SU-DHL-6 (cell line): ENCODE results near the gene PDE6A.
A peak's percentile ranks its signal among the peaks of the same experiment; 100 is the strongest.

Experiments used
- H2AFZ ChIP-seq: fragments of 200-600 bp; sonication (generic); 2 replicates; pipeline ENCODE4 v1.6.1; 2014; ENCODE audit warnings: low read depth, mild to moderate bottlenecking, moderate library complexity, mixed read lengths, antibody characterized with exemption, low read length; ENCODE audit not compliant: severe bottlenecking
- H3F3A ChIP-seq: fragments of 200-600 bp; shearing (Covaris generic); 2 replicates; pipeline ENCODE4 v1.6.0; 2016; ENCODE audit warnings: antibody characterized with exemption, mild to moderate bottlenecking; ENCODE audit not compliant: insufficient read depth
- H3K27ac ChIP-seq: fragments of 200-600 bp; sonication (generic); 2 replicates; pipeline ENCODE4 v1.5.1; 2016; ENCODE audit warnings: low read depth, mild to moderate bottlenecking, low read length, moderate library complexity, mixed read lengths
- H3K27me3 ChIP-seq: fragments of 200-600 bp; sonication (generic), shearing (Covaris generic); 2 replicates; pipeline ENCODE4 v1.6.0; 2014; ENCODE audit warnings: mild to moderate bottlenecking, low read length
- H3K36me3 ChIP-seq: fragments of 200-600 bp; sonication (generic); 2 replicates; pipeline ENCODE4 v1.6.1; 2014; ENCODE audit warnings: mild to moderate bottlenecking, low read length, mixed read lengths
- H3K4me2 ChIP-seq: fragments of 300-600, 200-600 bp; shearing (Covaris generic), sonication (generic); 2 replicates; pipeline ENCODE4 v1.6.0; 2014; ENCODE audit warnings: low read length, low read depth, mild to moderate bottlenecking; ENCODE audit not compliant: poor library complexity, severe bottlenecking
- H3K4me3 ChIP-seq: fragments of 200-600 bp; sonication (generic); 2 replicates; pipeline ENCODE4 v1.5.1; 2014; ENCODE audit warnings: antibody characterized with exemption, low read length, mild to moderate bottlenecking, mixed read lengths; ENCODE audit not compliant: insufficient read depth, poor library complexity, severe bottlenecking
- H3K79me2 ChIP-seq: fragments of 200-600 bp; sonication (generic); 2 replicates; pipeline ENCODE4 v1.6.1; 2014; ENCODE audit warnings: mild to moderate bottlenecking, low read length, moderate library complexity; ENCODE audit not compliant: insufficient read depth
- H3K9ac ChIP-seq: fragments of 200-600 bp; sonication (generic); 2 replicates; pipeline ENCODE4 v1.7.0; 2014; ENCODE audit warnings: mild to moderate bottlenecking, low read length
- H3K9me2 ChIP-seq: fragments of 200-600 bp; sonication (generic); replicated peaks from 2 replicates; pipeline ENCODE4 v1.6.1; 2014; ENCODE audit warnings: low read length; ENCODE audit not compliant: insufficient read depth
- H3K9me3 ChIP-seq: fragments of 200-600 bp; sonication (generic); 2 replicates; pipeline ENCODE4 v1.6.1; 2014; ENCODE audit warnings: low read length, mixed read lengths; ENCODE audit not compliant: insufficient read depth
- H4K20me1 ChIP-seq: fragments of 200-600 bp; sonication (generic); 2 replicates; pipeline ENCODE4 v1.6.1; 2014; ENCODE audit warnings: low read depth, mild to moderate bottlenecking, antibody characterized with exemption, low read length, moderate library complexity, mixed read lengths
- CTCF ChIP-seq: fragments of 200-600 bp; sonication (generic); IDR thresholded peaks from one replicate; pipeline ENCODE4 v1.5.1; 2017; ENCODE audit warnings: antibody characterized with exemption, mild to moderate bottlenecking, low read length, moderate library complexity; ENCODE audit not compliant: insufficient read depth, poor library complexity, severe bottlenecking
- EZH2phosphoT487 ChIP-seq: fragments of 200-600 bp; sonication (generic), shearing (Covaris generic); conservative IDR thresholded peaks from 2 replicates; pipeline ENCODE4 v1.6.1; 2018; ENCODE audit warnings: mild to moderate bottlenecking, antibody characterized with exemption, low read length, moderate library complexity, mixed read lengths

PDE6A gene

GRCh38 chr5:149836451-149837139, 108.0 kb downstream of the PDE6A start:
- Histone ChIP-seq H3K9ac (no peak overlapping the region), H3K4me2 (no peak overlapping the region), H3K4me3 (no peak overlapping the region), H4K20me1 (no peaks in the 10 kb centered on the region), H3K9me3 (no peaks in the 10 kb centered on the region), H3K27ac (no peak overlapping the region), H2AFZ (no peak overlapping the region), H3K9me2 (no peaks in the 10 kb centered on the region), H3K79me2 (no peaks in the 10 kb centered on the region), H3K36me3 (no peaks in the 10 kb centered on the region), H3K27me3 (no peaks in the 10 kb centered on the region), H3F3A (no peaks in the 10 kb centered on the region)
- no peak for TF ChIP-seq CTCF
- TF ChIP-seq EZH2phosphoT487: no peak

GRCh38 chr5:149834246-149834855, 110.2 kb downstream of the PDE6A start:
- Histone ChIP-seq H2AFZ (no peak overlapping the region), H4K20me1 (no peaks in the 10 kb centered on the region), H3K79me2 (no peaks in the 10 kb centered on the region), H3F3A (no peaks in the 10 kb centered on the region), H3K4me3 (no peak overlapping the region), H3K9ac (no peak overlapping the region), H3K4me2 (no peak overlapping the region), H3K9me3 (no peaks in the 10 kb centered on the region), H3K27ac (no peak overlapping the region), H3K27me3 (no peaks in the 10 kb centered on the region), H3K36me3 (no peaks in the 10 kb centered on the region), H3K9me2 (no peaks in the 10 kb centered on the region)
- TF ChIP-seq CTCF: peak; percentile 52
- TF ChIP-seq EZH2phosphoT487: no peak

GRCh38 chr5:149833116-149833827, 111.3 kb downstream of the PDE6A start:
- Histone ChIP-seq H3F3A (no peaks in the 10 kb centered on the region), H3K27me3 (no peaks in the 10 kb centered on the region), H4K20me1 (no peaks in the 10 kb centered on the region), H3K4me2 (no peak overlapping the region), H3K9me3 (no peaks in the 10 kb centered on the region), H3K79me2 (no peaks in the 10 kb centered on the region), H3K9me2 (no peaks in the 10 kb centered on the region), H3K36me3 (no peaks in the 10 kb centered on the region), H3K9ac (no peak overlapping the region), H3K27ac (no peak overlapping the region), H3K4me3 (no peak overlapping the region), H2AFZ (no peak overlapping the region)
- TF ChIP-seq CTCF: no peak
- no peak for TF ChIP-seq EZH2phosphoT487
